HG03460 (cell line): ENCODE results near the gene HOXA1.
"Not testable (repeated sequence)": the region's sequence is repeated elsewhere in the genome, so short reads cannot be mapped to it uniquely, and the experiment has no call there.

Source experiments
- ATAC-seq: cut with Tn5 transposase; IDR thresholded peaks from one replicate; pipeline ENCODE4 v1.9.1; 2021; ENCODE audit not compliant: unreplicated experiment

The HOXA1 gene

GRCh38 chr7:27051451-27051850 is 44.3 kb downstream of the HOXA1 start:
- no peak for ATAC-seq

DNA sequence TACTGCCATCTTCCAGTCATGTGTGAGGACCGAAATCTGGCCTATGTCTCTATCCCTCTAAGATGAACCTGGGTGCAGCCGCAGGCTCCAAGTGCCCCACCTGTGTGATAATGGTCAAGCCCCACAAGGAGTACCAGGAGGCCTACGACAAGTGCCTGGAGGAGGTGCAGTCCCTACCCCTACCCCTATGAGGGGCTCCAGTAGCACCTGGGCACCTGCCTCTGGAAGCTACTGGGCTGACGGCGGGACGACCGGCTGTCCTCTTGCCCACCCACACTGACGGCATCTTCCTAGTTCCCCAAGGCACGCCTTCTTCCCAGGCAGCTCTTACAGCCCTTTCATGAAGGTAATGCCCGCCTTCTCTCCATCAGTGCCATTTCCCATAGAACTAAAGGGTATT is 47.4 kb downstream of the HOXA1 start:
- ATAC-seq, result no peak

DNA sequence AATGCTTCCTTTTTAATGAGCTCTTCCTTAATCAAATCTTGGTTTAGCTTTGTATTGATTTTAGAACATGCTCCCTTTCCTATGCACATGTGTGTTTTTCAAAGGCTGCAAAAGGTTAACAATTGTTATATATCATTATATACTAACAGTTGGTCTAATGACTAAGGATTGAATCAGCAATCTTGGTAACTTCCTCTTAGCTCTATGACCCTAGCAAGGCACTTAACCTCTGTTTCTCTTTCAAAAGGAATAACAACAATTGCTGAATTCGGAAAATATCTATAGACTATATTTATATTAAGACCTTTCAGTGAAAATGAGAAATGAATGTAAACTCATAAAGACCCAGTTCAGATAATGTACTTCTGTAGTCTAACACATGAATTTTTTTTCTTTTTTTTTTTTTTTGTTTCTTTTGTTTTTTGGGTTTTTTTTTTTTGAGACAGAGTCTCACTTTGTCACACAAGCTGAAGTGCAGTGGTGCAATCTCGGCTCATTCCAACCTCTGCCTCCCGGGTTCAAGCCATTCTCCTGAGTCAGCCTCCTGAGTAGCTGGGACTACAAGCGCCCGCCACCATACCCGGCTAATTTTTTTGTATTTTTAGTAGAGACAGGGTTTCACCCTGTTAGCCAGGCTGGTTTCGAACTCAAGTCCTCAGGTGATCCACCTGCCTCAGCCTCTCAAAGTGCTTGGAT is 48.8 kb downstream of the HOXA1 start:
- no peak for ATAC-seq

DNA sequence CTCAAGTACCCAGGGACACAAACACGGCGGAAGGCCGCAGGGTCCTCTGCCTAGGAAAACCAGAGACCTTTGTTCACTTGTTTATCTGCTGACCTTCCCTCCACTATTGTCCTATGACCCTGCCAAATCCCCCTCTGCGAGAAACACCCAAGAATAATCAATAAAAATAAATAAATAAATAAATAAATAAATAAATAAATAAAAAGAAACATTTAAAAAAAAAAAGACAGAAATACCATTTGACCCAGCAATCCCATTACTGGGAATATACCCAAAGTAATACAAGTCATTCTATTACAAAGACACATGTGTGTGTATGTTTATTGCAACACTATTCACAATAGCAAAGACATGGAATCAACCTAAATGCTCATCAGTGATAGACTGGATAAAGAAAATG is 49.8 kb downstream of the HOXA1 start:
- ATAC-seq, result not testable (repeated sequence)

DNA sequence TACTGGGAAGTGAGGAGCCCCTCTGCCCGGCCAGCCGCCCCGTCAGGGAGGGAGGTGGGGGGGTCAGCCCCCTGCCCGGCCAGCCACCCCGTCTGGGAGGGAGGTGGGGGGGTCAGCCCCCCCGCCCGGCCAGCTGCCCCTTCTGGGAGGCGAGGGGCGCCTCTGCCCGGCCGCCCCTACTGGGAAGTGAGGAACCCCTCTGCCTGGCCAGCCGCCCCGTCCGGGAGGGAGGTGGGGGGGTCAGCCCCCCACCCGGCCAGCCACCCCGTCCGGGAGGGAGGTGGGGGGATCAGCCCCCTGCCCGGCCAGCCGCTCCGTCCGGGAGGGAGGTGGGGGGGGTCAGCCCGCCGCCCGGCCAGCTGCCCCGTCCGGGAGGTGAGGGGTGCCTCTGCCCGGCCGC is 50.7 kb downstream of the HOXA1 start:
- ATAC-seq, result not testable (repeated sequence)
